HUDEP-2 (cell line): ENCODE measurements around the gene MRPL36.
A peak's percentile ranks its signal among the peaks of the same experiment; 100 is the strongest.

ENCODE experiments used
- DNase-seq, 76 experiments: peaks; one replicate each; lab custom pipeline; 2025; ENCODE audit not compliant: unreplicated experiment in 76 of 76; lab: John Stamatoyannopoulos, UW

Gene MRPL36

DNA sequence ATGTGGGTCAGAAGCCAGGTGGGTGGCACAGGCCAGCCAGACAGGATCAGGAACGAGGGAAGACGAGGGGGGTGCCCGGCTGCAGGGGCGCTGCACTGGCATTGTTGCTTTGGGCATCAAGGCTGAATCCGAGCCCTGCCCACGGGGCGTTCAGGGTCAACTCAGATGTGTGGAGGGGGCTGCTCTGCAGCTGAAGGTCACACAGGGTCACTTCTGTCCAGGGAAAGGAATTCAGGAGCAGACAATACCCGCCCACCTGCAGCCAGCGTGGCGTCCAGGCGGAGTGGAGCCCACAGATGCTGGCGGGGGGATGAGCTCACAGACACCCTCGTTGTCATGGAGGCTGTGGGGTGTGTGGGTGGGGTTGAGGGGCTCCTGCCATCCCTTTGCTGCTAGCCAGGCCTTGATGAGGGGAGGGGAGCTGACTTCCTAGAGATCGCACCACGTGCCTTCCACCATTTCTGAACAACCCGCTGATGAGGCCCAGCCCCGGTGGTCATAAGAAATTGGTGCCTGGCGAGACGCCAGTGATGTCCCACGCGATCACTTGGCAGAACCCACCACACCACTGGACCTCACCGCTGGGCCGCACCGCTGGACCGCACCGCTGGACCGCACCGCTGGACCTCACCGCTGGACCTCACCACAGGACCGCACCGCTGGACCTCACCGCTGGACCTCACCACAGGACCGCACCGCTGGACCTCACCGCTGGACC is 31.2 kb downstream of the MRPL36 start:
- no peak for DNase-seq

DNA sequence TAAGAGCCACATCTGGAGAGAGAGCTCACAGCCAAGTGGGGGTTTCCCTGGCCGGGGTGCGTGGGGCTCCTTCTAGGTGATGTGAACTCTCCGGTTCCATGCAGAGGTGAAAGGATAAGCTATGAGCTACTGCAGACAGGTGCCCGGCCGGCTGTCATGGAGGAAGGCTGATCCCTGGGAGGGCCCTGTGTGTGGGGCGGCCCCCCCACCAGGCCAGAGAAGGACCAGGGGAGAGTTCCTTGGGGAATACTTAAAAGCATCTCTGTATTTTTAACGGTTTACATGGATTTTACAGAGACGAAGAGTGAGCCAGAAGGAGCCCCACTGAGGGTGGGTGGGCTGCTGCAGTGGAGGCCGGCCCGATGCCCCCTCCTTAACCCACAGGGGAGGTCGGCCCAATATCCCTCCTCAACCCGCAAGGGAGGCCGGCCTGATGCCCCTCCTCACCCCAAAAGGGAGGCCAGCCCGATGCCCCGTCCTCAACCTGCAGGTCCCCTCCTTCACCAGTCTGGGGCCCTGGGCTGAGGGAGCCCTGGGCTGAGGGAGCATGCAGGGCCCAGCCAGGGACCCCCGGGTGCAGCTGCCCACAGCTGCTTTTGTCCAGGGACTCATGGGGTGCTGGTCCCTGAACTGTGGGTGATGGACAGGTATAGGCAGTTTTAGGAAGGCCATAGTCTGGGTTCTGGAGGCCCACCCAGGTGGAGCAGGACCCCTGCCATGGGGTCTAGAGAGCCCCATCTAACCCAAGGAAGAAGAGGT is 31.9 kb downstream of the MRPL36 start:
- DNase-seq, result no peak

GRCh38 chr5:1765880-1766235 is 33.8 kb downstream of the MRPL36 start:
- no peak for DNase-seq

GRCh38 chr5:1765141-1765879 is 34.3 kb downstream of the MRPL36 start:
- DNase-seq, result no peak

DNA sequence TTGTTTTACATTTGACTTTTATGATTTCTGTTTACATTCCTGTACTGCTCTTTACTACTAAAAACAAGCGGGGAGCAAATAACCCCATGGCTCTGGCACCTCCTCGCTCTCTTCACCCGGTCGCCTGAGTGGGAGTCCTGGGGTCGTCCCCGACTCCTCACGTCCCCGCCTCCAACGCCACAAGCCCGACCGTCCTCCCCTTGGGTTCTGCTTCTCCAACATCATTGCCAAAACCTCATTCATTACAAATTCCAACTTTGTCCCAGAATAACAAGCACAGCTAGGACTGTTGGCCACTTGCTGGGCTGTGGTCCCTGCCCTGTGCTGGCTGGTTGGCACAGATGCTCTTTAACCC is 35.1 kb downstream of the MRPL36 start:
- no peak for DNase-seq

GRCh38 chr5:1763960-1764605 is 35.6 kb downstream of the MRPL36 start:
- no peak for DNase-seq

DNA sequence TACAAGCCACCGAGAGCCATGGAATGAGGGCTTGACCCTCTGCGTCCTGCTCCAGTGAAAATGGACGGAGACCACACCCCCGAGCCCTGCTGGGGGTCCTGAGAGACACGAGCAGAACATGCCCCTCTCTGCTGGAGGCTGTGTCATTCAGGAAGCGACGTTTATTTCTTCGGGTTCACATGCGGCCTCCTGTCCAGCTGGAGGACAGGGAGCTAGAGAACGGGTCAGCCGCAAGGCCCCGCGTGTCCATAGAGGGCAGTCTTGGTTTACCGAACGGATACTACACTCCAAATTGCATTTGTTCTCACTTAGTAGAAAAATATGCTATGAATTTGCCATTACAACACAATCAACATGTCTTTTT is 36.1 kb downstream of the MRPL36 start:
- peak in 8 of 76 experiments; percentile 2 to 41 (median 10) for DNase-seq

DNA sequence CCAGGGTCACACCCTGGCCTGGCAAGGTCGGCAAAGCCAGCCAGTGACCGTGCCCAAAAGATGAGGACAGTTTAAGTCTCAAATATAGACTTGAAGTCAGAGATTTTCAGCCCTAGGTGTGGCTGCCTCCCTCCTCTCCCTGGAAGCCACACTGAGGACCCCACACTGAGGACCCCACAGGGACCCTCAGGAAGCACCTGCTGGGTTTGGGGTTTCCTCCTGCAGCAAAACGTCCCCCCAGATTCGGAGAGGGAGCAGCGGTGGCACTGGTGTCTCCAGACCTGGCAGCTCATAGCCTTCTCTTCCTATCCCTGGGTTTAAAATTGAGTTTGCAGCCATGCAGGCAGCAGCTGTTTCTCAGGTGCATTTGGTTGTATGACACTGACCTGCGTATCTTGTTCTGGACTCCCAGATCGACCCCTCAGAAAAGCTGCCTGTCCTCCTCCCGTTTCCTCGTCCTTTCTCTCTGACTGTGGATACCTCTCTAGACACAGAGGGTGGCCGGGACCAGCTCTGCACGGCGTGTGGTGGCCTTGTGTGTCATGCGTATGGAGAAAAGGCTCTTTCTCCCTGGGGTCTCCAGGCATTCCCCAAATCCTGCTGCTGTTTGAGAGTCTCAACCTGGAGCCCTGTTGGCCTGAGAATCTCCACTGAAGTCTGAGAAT is 36.6 kb downstream of the MRPL36 start:
- no peak for DNase-seq

DNA sequence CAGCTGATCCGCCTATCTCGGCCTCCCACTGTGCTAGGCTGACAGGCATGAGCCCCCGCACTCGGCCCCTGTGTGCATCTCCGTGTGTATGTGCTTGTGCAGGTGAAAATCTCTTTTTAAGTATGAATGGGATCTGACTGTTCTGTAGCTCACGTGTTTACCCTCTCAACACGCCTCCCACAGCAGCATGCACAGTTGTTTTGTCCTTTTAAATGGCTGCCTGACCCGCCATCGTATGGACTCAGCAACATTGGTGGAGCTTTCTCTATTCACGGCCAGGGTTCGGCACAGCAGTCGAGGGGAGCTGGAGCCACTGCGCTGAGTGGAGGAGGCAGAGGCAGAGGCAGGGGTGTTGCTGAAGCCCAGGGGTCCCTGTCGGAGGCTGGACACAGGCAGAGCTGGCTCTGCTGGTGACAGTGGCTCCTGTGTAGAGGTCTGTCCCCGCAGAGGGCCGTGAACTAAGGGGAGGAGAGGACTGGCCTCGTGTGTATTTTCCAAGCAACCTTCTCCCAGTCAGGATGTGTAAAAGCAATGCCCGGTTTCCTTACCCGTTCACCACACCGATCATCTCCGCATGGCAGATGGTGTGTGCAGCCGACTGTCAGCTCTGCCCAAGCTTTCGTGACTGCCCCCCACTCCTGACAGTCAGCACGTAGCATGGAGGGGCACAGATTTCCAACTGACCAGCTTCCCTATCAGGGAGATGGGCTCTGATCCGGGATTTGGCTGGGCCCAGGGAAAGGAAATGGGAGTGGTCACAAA is 37.3 kb downstream of the MRPL36 start:
- DNase-seq, result no peak

- no peak for DNase-seq
Measured at GRCh38 chr5:1761453-1761755, 38.2 kb downstream of the MRPL36 start.

- DNase-seq, result no peak
Measured at GRCh38 chr5:1760656-1761452, 38.8 kb downstream of the MRPL36 start.

DNA sequence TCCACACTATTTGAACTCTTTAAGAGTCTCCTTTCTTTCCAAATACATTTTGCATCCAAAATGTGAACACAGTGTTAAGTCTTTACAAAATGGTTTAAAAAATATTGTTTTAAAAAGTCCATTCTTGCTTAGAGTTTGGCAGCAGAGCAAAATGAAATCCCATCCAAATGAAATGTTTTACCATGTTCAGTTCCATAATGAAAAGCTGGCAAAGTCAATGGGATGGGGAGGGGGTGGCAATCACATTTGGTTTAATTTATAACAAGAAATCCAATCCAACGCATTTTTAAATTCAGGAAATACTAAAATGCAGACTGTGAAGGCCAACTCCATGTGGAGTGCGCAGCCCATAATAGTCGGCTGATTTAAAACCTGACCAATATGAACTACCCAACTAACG is 39.4 kb downstream of the MRPL36 start:
- DNase-seq, result no peak

DNA sequence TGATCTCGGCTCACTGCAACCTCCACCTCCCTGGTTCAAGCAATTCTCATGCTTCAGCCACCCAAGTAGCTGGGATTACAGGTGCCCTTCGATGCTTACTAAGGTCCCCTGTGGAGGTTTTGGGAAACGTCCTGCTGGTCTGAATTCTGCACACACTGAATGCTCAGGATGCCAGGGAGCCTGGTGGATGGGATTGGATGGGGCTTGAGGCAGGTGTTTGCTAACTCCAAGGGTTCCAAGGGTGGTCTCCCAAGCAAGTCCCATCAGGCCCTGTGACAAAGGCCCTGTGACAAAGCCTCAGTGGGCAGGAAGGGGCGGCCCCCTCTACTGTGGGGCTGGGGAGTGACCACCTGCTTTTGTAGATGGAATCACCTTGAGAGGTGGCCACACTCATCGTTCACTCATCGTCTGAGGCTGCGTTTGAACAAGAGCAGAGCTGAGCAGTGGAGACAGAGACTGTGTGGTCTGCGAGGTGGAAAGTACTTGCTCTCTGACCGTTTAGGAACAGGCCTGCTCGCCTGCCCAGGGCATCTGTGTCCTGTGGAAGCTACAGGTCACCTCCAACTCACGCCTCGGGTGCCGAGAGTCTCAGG is 40.2 kb downstream of the MRPL36 start:
- DNase-seq, result no peak

DNA sequence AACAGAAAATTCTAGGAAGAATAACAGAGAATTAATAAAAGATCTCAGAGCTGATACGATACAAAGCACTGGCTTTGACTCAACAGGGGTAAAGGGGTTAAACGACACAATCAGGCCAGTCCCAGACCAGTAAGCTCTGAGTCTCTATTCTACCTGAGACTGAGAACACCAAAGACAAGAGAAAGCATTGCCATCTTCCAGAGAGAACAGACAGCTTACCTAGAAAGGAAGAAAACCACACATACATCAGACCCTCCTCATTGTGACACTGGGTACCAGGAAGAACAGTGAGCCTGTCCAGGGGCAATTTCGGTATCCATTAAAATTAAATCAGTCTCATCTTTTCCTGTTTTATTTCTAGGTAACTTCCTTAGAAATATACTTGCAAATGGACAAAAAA is 41.1 kb downstream of the MRPL36 start:
- DNase-seq, result no peak

- no peak for DNase-seq
Measured at GRCh38 chr5:1757511-1757910, 42.1 kb downstream of the MRPL36 start.

GRCh38 chr5:1756481-1756880 is 43.2 kb downstream of the MRPL36 start:
- no peak for DNase-seq

DNA sequence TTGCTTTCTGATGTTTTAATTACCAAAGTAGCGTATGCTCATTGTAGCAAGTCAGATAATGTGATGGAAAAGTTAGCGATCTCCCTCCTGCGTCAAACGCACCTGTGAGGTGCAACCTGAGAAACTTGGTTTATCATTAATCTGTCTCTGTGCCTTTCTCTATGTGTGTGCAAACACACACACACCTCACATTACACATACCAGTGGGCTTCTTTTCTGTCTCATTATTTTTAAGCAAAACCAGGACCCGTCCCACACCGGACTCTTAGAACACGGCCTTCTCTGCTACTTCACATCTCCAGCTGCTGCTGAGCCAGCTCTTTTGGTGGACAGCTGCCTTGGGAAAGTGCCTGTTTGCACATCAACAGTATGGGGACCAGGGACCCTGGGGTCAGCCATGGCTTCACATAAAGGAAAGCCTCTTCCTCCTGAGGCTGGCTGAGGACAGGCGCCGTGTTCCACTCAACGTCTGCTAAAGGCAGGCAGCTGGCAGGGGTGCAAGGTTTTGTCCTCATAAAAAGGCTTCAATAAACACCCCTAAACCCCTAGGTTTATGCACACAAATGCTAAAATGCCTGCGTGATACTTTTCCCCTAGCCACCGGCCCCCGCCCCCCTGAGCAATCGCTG is 44.2 kb downstream of the MRPL36 start:
- DNase-seq, result no peak

DNA sequence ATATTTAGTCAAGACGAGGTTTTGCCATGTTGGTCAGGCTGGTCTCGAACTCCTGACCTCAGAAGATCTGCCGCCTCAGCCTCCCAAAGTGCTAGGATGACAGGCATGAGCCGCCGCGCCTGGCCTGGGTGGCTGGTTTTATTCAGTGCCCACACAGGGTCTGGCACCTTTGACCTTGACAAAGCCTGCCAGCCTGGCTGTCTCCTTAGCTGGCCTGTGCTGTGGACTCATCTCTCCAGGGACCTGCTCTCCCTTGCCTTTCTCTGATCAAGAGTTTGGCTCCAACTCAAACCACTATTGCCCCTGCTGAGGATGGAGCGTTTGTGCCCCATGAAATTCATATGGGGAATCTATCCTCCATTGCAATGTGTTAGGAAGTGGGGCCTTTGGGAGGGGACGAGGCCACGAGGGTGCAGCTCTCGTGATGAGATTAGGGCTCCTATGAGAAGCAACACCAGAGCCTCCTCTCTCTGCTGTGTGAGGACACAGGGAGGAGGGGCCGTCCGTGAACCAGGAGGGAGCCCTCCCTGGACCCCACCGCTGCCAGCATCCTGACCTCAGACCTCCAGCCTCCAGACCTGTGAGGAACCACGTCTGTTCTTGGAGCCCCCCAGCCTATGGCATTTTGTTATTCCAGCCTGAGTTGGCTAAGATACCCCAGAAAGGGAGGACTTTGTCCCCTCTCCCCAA is 45.0 kb downstream of the MRPL36 start:
- DNase-seq, result no peak
